PC-3 (cell line): ENCODE data around the gene GHRL.

Source experiments
- CTCF ChIP-seq: fragments of 300-600 bp; sonication (generic); conservative IDR thresholded peaks from 2 replicates; pipeline ENCODE4 v1.5.1; 2017; ENCODE audit warnings: antibody characterized with exemption, low read depth, mild to moderate bottlenecking, low read length
- EZH2 ChIP-seq: fragments of 300-600 bp; sonication (generic); IDR thresholded peaks from one replicate; pipeline ENCODE4 v1.6.1; 2017; ENCODE audit warnings: antibody characterized with exemption, mild to moderate bottlenecking, low read length; ENCODE audit not compliant: unreplicated experiment

GRCh38 chr3:10327592-10327991 lies 34.8 kb upstream of the GHRL start:
- TF ChIP-seq EZH2: no peak
- TF ChIP-seq CTCF: no peak
